GM04504 (cell line): ENCODE results near the gene EOMES.
"Not testable (repeated sequence)": the region's sequence is repeated elsewhere in the genome, so short reads cannot be mapped to it uniquely, and the experiment has no call there.

Experiments used
- DNase-seq: peaks from one replicate; pipeline ENCODE4 v3.0.0-alpha.2; 2012; ENCODE audit warnings: low read depth

The EOMES gene

DNA sequence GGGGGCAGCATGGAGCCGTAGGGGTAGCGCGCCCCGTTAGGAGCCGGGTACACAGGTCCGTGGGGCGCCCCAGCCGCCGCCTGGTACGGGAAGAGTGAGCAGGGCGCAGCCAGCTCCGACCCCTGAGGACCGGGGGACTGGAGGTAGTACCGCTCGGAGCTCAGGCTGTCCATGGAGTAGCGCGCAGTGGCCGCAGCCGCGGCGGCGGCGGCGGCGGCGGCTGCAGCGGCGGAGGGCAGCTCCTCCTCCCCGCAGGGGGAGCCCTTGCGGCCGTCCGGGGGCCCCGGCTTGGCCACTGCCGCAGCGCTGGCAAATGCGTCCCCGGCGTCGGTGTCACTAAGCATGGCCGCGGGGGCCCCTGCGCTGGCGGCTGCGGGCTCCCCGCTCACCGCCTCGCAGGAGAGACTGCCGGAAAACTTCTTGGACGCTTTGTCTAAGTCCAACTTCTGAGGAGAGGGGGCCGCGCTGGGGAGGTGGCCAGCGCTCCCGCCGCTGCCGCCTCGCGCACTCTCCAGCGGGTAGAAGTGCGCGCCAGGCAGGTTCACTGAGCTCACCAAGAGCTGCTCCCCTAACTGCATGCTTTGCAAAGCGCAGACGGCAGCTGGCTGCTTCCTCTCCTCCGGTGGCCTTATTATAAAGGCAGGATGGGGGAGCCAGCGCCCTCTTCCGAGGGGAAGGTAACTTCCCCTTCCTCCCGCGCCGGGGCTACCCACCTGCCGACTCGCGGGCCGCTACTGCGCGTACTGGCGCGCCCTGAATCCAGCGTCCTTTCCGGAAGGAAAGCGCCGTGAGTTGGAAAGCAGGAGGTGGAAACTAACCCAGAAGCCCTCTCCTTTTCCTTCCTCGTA lies at the start of gene EOMES:
EOMES (minus strand) TSS at position 607 of the 848 bp plus-strand sequence; CDS start at position 578, 29 bp downstream.
- no peak for DNase-seq

DNA sequence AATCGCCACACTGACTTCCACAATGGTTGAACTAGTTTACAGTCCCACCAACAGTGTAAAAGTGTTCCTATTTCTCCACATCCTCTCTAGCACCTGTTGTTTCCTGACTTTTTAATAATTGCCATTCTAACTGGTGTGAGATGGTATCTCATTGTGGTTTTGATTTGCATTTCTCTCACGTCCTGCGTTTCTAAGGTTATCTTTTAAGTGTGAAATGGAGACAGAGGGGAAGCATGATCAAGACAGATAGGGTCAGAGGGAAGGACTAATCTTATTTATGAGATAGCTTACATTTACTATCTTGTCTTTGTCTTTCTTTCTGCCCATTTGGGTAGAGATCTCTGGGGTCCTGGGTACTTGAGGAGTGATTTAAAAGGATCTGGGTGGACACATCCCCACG lies 48.3 kb upstream of the EOMES start:
- DNase-seq = not testable (repeated sequence)

DNA sequence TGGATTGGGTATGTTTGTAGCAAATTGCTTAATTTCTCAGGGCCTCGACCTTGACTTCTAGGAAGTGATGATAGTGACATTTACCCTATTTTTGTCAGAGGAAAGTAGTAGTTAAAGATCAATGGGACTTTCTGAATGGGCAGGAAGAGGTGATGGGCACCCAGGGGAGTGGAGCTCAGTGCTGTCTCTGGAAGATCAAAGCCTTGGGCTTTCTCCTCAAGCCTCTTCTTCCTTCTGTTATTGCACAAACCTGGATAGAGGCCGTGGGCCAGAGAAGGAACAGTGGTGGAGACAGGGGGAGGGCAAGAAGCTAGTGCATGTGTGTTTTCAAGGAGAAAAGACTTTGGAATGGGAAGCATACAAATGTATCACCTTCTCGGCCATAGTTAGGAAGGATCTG lies 44.9 kb upstream of the EOMES start:
- no peak for DNase-seq

DNA sequence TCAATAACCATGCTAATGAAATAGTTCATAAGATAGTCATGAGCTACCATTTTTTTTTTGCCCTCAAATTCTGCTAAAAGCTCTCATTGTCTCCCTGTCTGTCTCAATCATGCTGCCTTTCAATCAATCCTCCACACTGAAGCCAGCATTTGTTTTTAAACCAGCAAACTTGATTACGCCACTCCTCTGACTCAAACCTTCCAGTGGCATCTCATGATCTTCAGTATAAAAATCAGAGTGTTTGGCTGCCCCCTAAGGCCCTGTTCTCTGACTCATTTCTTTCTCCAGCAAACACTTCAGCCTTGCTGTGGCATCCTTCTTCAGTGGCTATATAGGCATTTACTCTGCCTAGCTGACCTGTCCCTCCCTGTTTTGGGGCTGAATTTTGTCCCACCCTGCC lies 36.0 kb upstream of the EOMES start:
- DNase-seq = peak; percentile 68

DNA sequence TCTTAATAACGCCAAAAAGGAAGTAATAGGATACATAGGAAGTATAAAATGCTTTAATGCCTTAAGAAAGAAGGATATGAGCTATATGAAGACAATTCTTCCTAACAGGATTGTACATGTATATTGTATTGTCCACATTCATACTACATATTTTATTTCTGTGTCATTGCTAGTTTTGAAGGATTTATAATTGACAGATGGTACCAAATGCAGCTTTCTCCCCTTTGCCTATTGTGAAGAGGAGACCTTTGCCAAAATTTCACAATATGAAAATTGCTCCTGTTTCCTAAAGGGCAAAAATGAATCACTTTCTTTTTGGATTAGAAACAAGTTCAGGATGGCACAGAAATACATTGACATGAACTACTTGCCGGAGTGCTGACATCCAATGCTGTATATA lies 34.8 kb upstream of the EOMES start:
- DNase-seq = no peak

DNA sequence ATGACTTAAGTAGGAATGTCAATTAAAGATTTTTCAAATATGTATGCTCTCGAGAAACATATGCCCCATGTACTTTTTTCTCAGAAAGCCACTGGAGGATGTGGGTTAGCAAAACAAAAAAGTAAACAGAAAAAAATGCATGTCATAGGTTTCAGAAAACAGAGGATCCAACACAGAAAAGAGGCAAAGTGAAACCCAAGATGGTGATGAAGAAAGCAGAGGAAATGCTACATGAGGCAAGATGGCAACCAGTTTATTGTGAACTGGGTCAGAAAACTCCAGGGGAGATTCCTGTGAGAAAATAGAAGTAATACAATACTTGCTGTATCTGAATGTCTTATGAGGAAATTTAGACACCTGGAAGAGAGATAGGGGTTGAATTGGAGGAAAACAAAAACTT lies 30.8 kb upstream of the EOMES start:
- no peak for DNase-seq

DNA sequence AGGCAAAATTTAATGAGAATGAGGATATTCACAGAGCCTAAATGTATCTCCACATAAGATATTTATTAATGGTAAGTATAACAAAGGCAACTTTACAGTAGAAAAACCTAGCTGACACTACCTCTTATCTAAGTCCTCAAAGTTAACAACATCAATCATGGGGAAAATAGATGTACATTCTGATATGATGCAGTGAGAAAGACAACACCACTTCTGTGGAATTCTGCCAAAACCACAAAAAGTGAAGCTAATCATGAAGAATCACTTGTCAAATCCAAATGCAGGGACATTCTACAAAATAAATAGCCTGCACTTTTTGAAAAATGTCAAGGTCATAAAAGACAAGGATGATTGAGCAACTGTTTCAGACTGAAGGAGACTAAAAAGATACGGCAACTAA lies 27.5 kb upstream of the EOMES start:
- DNase-seq = no peak

DNA sequence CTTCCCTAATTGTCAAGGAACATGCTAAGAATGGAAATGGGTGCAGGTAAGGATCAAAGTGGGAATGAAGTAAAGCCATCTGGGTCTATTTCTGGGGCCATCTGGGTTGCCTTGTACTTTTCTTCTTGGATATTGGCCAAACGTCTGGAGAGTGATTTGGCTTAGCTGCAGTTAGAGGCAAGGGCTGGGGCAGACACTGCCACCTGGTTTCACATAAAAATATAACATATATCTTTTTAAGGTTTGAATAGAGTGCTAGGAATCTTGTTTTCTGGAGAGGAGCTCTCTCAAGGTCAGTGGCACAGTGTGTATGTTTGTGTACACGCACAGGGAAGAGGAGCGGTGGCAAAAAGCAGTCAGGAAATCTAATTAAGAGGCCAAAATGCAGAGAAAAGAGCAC lies 24.7 kb upstream of the EOMES start:
- DNase-seq = no peak

DNA sequence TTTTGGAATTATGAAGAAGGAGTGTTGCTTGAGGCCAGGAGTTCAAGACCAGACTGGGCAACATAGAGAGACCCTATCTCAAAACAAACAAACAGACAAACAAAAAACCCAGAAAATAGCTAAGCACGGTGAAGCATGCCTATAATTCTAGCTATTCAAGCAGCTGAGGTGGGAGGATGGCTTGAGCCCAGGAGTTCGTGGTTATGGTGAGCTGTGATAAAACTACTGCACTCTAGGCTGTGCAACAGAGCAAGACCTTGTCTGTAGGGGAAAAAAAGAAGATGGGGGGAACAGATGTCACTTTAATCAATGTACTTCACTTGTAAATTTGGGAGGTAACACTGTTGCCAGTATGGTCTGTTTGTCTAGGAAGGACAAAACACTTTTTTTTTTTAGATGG lies 18.7 kb upstream of the EOMES start:
- no peak for DNase-seq

DNA sequence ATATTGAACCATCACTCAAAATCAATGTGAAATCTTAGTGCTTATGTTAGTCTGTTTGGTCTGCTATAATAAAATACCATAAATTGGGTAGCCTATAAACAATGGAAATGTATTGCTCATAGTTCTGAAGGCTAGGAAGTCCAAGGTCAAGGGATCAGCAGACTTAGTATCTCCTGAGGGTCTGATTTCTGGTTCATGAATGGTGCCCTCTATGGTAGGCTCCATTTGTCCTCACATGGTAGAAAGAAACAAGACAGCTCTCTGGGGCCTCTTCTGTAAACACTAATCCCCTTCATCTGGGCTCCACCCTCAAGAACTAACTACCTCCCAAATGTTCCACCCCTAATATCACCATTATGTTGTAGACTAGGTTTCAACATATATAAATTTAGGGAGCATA lies 15.0 kb upstream of the EOMES start:
- no peak for DNase-seq

DNA sequence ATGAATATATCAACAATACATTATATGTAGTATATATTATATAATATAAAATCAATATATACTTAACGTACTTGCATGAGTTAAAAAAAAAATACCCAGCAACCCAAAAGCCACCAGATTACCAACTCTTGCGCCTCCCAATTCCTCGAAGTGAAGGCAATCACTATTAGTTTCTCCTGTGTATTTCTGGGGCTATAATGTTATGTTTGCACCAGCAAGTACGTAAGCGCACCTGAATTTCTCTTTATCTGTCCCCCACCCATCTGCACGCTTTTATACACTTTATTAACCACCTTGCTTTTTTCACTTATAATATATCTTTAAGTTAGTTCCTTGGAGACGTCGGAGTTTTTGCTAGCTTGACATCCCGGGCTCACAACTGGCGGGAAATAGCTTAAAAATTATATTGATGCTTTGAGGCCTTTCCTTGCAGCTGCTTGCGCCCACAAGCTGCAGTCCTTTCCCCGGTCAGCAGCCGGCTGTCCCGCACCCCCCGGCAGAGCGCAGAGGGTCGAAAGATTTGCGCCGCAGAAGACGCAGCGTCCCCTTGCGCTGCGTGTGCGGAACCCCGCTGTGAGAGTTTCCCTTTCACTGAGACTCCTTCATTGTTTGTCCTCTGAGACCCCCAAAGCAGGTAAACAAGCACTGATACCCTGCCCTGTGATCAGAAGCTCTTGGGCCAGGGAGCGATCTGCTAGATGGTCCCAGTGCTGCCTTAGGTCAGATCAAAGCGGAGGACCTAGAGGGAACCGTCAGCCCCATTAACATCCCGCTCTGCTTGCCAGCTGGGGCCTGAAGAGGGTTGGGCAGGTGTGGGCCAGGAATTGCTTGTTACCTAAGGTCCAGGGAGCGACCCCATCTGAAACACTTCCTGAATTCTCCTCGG lies 8.9 kb upstream of the EOMES start:
- no peak for DNase-seq

DNA sequence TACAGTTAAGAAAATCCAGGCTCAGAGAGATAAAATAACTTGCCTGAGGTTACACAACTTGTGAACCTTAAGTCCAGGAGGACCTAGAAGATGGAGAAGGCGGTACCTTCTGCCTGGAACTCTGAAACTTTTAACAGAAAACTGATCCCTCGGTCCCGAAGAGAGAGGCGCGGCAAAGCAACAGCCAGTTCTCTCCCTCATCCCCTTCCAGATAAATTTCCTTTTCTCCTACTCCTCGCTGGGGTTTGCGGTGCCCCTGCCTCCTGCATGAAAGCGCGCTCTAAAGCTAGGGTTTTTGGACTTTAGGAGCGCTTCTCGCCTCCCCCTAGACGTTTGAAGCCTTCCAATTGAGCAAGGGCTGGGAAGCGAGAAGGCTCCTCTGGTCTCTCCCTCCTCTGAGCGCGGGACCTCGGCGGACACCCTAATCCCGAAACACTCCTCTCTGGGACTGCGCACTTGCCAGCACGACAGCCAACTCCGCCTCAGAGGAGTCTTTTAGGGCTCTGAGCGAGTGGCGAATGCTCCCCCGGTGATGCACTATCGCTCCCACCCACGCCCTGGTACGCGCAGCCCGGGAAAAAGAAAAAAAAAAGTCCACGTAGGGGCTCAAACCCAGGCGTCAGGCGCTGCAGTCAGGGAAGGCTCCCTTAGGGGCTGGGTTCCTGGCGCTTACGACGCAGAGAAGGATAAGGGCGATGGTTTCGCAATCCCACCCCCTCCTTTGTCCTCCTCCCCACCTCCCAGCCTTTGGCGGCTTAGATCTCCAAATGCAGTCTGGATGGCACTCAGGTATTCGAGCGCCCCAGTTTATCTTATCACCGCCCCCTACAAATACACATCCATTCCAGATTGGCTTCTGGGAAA lies 7.9 kb upstream of the EOMES start:
- no peak for DNase-seq

DNA sequence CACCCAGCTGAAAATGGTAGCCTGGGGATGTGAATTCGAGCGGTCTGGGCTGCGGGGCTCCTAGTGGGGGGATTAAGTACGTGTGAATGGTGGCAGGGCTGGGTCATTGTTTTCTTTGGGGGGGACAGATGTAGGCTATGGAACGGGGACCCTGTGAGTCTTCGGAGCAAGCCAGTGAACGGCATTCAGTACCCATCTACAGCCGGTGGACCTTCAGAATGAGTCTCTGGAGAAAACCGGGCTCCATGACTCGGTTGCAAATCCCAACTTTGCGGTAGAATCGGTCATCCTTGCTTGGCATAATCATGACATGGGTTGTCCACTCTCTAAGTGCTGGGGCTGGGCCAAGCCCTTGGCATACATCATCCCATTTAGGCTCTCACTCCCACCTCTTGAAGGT lies 7.2 kb upstream of the EOMES start:
- DNase-seq = no peak

DNA sequence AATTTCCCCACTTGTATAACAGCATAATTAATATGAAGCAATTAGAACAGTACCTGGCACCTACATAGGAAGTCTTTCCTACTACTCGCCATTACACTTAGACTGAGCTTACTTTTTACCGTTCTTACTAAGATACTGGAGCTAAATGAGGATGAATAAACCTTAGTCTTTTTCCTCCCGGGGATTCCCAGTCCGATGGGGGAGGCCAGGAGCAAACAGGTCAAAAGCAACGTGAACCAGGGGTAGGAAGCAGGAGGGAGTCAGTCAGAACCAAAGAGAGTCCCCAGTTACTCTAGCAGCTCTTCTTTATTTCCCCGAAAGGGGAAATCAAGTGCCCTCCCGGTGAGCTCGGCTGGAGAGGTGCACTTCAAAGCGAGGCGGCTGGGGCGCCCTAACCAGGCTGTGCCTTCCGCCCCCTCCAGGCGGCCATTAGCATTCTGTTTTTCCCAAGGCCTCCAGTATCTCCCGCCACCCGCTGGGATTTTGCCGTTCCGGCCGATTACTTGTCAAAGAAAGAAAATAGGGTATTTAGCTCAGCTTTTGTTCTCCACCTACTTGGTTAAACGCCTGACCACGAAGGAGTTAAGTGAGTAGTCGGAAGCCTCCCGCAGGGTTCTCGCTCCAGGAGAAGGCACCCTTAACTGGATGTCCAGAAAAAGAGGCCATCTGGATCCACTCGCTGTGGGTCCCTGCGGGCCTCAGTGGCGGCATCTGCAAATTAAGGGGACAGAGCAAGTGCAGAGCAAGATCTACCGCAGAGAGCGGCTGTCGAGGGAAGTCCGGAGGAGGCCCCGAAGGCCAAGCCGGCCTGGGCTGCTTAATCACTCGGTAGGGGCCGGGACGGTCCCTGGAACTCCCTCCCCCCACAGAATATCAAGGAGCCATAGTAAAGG lies 6.3 kb upstream of the EOMES start:
- no peak for DNase-seq

DNA sequence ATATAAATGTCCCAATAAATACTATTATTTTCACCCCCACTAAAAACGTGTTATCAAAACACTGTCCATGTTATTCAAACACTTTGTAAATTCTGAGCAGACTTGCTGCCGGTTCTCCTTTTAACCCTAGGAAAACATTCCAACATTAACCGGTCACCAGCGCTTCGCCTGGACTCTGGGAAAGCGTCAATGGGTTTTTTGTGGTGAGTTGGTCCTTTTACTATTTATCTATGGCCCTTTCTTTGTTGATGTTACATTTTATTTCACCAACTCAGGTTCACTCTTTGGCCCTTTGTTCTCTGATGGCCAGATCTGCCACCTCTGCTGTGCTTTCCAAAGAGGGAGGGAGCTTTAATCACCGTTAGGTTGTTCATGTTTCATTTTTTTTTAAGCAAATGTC lies 4.1 kb upstream of the EOMES start:
- DNase-seq = no peak

DNA sequence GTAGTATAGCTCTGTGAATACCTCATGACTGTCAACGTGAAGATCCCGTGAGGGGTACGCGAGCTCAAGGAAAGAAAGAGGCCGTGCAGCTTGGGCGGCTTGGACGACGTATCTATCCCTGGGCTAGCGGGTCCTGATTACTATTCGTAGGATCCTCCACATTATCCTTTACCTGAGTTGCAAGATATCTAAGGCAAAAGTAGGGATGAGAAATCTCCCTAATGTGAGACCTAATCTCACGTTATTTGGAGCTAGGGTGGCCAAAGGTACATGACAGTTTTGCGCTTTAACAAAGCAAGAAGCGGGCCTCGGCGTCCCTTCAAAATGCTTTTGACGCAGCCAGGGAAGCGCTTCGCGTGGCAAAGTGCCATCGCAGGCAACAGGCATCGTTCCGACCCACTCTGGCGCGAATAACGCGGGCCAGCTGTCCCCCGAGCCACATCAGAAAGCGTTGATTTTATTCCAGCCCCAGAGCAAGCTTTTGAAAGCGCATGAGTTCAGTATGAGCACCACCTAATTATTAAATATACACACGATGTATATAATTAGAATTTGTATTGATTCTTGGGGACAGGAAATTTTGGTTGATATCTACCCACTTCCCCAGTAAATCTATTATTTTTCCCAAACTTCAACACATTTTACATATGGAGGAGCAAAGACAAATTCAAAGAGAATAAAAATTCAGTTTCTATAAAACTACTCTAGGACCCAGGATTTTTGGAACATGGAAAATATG lies 2.5 kb upstream of the EOMES start:
- DNase-seq = no peak

DNA sequence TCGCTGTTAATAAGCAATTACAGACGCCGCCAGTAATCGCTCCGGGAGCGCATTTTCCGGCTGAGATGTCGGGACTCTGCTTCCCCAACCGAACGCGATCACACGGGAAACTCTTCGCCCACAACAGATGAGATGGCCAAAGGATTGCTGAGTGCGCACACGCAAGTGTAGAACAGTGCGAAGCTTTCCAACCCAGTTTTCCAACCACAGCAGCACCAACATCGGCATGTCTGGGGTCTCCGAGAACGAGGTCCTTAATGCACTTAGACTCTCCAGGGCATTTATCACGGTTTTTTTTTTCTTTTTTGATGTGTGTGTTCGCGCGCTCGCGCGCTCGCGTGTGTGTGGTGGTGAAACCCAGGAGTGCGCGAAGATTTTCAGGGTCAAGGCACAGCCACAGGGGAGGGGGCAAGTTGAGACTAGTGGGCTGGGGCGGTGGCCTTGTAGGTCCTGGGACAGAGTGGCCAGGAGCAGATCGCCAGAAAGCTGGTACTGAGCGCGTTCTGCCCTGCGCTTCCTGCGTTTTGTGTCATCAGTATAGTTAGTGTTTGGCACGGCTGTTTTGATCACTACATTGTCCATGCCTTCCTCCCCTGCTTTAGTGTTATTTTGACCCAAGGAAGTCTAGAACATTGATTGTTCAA lies 1.8 kb upstream of the EOMES start:
- no peak for DNase-seq

DNA sequence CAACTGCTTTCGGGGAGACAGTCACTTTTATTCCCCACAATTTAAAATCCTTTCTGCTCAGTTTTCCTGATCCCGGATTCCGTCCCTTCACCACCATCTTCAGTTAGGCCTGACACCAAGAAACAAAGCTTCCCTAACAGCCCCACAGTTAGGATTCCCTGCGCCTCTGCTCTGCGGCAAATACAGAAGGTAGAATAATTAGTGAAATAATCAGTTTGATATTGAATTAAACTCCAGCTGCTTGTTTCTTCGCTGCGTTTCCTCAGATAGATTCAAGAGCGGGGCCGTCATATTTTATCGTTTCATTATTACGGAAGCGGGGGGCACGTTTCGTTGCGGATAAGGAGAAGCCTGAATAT lies 1.3 kb upstream of the EOMES start:
- DNase-seq = no peak

DNA sequence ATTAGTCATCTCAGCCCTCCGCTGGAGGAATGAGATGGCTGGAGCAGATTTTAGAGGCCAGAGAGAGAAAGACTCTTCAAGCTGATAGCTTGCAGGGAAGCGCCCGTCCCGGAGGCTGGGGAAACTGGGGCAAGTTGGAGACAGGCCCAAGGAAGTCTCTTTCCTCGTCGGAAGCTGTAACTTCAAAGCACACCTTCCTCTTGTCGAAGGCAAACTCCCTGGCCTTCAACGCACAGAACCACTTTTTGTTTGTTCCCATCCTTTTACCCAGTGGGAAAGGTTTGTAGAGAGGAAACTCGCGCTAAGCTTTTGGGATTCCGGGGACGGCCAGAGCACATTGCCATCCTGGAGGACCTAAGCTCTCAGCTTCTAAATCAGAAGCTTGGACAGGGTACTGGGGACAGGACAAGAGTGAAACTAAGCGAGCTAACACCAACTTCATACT lies 900 bp upstream of the EOMES start:
- DNase-seq = no peak
